Gastrocnemius medialis (tissue), 4 donors: ENCODE data around the gene IFNAR2.

Experiments
- POLR2A ChIP-seq, 2 donors: fragments of 450-650 bp; IDR thresholded peaks; one replicate each; pipeline ENCODE4 v1.6.1; 2017; ENCODE audit warnings: antibody characterized with exemption in 2 of 2, mild to moderate bottlenecking in 2 of 2, moderate library complexity in 2 of 2
- TF ChIP-seq, protein P1 (sequence below), 5 experiments: fragments of 450-650 bp in 3 of 5; fragments of 200-600 bp in 2 of 5; sonication (generic) in 2 of 5; IDR thresholded peaks in 4 of 5; conservative IDR thresholded peaks in 1 of 5; 1 replicate in 4 of 5; 2 replicates in 1 of 5; pipeline ENCODE4 v1.5.1; 2016 to 2019; ENCODE audit warnings: antibody characterized with exemption in 5 of 5, mild to moderate bottlenecking in 3 of 5, moderate library complexity in 3 of 5

DNA sequence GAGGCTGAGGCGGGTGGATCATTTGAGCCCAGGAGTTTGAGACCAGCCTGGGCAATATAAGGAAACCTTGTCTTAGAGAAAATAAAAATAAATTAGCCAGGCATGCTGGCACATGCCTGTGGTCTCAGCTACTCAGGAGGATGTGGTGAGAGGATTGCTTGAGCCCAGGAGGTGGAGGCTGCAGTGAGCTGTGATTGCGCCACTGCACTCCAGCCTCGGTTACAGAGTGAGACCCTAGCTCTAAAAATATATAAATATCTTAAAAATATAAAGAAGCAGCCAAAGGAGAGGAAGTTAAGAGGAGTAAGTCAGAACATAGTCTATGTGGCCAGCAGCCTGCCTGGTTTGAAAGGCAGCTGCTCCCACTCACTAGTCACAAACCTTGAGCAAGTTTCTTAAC lies 31.9 kb downstream of the IFNAR2 start:
- TF ChIP-seq POLR2A (IDR thresholded peaks at IDR 0.05), result no peak
- TF ChIP-seq, protein P1, sequence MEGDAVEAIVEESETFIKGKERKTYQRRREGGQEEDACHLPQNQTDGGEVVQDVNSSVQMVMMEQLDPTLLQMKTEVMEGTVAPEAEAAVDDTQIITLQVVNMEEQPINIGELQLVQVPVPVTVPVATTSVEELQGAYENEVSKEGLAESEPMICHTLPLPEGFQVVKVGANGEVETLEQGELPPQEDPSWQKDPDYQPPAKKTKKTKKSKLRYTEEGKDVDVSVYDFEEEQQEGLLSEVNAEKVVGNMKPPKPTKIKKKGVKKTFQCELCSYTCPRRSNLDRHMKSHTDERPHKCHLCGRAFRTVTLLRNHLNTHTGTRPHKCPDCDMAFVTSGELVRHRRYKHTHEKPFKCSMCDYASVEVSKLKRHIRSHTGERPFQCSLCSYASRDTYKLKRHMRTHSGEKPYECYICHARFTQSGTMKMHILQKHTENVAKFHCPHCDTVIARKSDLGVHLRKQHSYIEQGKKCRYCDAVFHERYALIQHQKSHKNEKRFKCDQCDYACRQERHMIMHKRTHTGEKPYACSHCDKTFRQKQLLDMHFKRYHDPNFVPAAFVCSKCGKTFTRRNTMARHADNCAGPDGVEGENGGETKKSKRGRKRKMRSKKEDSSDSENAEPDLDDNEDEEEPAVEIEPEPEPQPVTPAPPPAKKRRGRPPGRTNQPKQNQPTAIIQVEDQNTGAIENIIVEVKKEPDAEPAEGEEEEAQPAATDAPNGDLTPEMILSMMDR (IDR thresholded peaks at IDR 0.05 in 4 of 5, conservative IDR thresholded peaks at IDR 0.05 in 1 of 5), result no peak
